ENCODE measurements around the gene BTG3.

The BTG3 gene

GRCh38 chr21:17598437-17598836 lies 14.3 kb downstream of the BTG3 start:
- DNase-seq (ENCODE audit: low read depth): no peak
- H3K4me3 ChIP-seq (replicated peaks; ENCODE audit: low read depth, low read length): no peak overlapping the region
- TF ChIP-seq CTCF (IDR thresholded peaks at IDR 0.05; ENCODE audit: low read length, missing control alignments): no peak

DNA sequence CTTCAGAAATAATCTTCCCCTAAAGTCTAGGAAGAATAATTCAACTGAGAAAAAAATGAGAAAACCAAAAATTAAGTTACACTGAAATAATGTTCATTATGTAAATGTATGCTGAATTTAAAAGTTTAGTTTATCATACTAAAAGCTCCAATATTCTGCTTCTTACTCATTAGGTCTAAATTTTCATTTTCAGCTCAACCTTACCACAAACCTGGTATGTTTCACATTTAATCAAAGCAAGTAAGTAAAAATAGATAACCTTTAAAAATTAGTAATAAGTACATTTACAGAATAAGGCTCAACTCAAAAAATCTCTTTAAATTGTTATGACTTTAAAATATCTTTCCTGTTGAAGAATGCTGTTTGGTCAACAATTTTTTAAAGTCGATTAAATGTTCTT lies 15.0 kb downstream of the BTG3 start:
- no peak for DNase-seq (ENCODE audit: low read depth)
- no peak overlapping the region for H3K4me3 ChIP-seq (replicated peaks; ENCODE audit: low read depth, low read length)
- no peak for TF ChIP-seq CTCF (IDR thresholded peaks at IDR 0.05; ENCODE audit: low read length, missing control alignments)

- no peak for TF ChIP-seq CTCF (IDR thresholded peaks at IDR 0.05; ENCODE audit: low read length, missing control alignments)
- no peak overlapping the region for H3K4me3 ChIP-seq (replicated peaks; ENCODE audit: low read depth, low read length)
- DNase-seq (ENCODE audit: low read depth): peak; percentile 92
Measured at GRCh38 chr21:17590430-17590829, 22.3 kb downstream of the BTG3 start.

- peak; percentile 52 for TF ChIP-seq CTCF (IDR thresholded peaks at IDR 0.05; ENCODE audit: low read length, missing control alignments)
- no peak overlapping the region for H3K4me3 ChIP-seq (replicated peaks; ENCODE audit: low read depth, low read length)
- DNase-seq (ENCODE audit: low read depth): peak; percentile 71
Measured at GRCh38 chr21:17585875-17586450, 26.7 kb downstream of the BTG3 start.

GRCh38 chr21:17583898-17584297 lies 28.8 kb downstream of the BTG3 start:
- H3K4me3 ChIP-seq (replicated peaks; ENCODE audit: low read depth, low read length): no peak overlapping the region
- no peak for DNase-seq (ENCODE audit: low read depth)
- no peak for TF ChIP-seq CTCF (IDR thresholded peaks at IDR 0.05; ENCODE audit: low read length, missing control alignments)

- no peak for DNase-seq (ENCODE audit: low read depth)
- TF ChIP-seq CTCF (IDR thresholded peaks at IDR 0.05; ENCODE audit: low read length, missing control alignments): no peak
- H3K4me3 ChIP-seq (replicated peaks; ENCODE audit: low read depth, low read length): no peak overlapping the region
Measured at GRCh38 chr21:17580319-17580718, 32.4 kb downstream of the BTG3 start.

DNA sequence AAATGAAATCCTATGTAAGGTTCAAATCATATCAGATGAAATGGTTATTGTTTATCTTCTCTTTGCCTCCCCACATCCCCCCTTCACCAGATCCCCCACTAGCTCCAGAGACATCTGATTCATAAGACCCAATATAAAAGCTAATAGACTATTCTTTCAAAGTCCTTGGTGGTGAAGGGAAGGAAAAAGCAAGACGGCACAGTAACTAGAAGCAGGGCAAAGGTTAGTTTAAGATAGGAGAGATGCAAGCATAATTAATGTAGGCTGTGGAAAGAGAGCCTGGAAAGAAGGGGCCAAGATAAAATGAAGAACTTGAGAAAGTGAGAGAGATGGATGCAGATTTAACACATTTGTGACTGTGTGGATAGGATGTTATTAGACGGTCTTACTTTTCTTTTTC lies 33.8 kb downstream of the BTG3 start:
- no peak for DNase-seq (ENCODE audit: low read depth)
- TF ChIP-seq CTCF (IDR thresholded peaks at IDR 0.05; ENCODE audit: low read length, missing control alignments): no peak
- no peak overlapping the region for H3K4me3 ChIP-seq (replicated peaks; ENCODE audit: low read depth, low read length)

Data from fibroblast of pulmonary artery (primary cell).